ENCODE measurements around the gene CSNK2A2. TPM values are rescaled to one million over a fixed set of nuclear protein-coding genes. Genes with fewer than 3 reads are reported as not detected.

The CSNK2A2 gene
- polyA plus RNA-seq, 1 donor = 50.7 TPM

DNA sequence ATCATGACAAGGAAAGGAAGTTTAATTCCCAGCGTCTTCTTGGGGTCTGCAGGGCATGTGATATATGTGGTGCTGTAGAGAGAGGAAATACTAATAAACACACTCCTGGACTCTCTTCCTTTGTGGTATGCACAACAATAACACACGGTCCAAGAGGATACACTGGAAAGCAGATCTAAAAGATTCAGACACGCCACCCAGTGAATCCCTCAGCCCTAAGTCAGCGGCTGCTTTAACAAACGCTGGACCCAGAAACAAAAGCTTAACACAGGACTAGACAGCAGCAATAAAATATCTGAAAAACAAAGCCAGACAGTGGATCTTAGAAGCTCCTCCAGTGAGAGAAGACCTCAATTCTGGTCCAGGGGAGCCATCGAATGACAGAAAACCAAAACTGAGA lies 81.8 kb downstream of the CSNK2A2 start:
- no peak overlapping the region for H3K4me3 ChIP-seq (ENCODE audit: low read length)
- no peaks in the 10 kb centered on the region for H3K9me3 ChIP-seq (ENCODE audit: control insufficient read depth, low read depth, low read length)
- peak overlapping the region; percentile 8 for H3K27ac ChIP-seq (ENCODE audit: low read length)
- H3K4me1 ChIP-seq (ENCODE audit: control insufficient read depth, insufficient read depth, low read length) = peaks cover 14% of the 10 kb centered on the region
- H3K27me3 ChIP-seq (ENCODE audit: control insufficient read depth, insufficient read depth, low read length) = no peaks in the 10 kb centered on the region
- H3K36me3 ChIP-seq (ENCODE audit: control insufficient read depth, insufficient read depth, low read length) = peaks cover 34% of the 10 kb centered on the region
- no peak for DNase-seq
- WGBS (ENCODE audit: insufficient coverage, low lambda C conversion rate) = no CpG with 5 or more reads among the region's 6 CpGs

DNA sequence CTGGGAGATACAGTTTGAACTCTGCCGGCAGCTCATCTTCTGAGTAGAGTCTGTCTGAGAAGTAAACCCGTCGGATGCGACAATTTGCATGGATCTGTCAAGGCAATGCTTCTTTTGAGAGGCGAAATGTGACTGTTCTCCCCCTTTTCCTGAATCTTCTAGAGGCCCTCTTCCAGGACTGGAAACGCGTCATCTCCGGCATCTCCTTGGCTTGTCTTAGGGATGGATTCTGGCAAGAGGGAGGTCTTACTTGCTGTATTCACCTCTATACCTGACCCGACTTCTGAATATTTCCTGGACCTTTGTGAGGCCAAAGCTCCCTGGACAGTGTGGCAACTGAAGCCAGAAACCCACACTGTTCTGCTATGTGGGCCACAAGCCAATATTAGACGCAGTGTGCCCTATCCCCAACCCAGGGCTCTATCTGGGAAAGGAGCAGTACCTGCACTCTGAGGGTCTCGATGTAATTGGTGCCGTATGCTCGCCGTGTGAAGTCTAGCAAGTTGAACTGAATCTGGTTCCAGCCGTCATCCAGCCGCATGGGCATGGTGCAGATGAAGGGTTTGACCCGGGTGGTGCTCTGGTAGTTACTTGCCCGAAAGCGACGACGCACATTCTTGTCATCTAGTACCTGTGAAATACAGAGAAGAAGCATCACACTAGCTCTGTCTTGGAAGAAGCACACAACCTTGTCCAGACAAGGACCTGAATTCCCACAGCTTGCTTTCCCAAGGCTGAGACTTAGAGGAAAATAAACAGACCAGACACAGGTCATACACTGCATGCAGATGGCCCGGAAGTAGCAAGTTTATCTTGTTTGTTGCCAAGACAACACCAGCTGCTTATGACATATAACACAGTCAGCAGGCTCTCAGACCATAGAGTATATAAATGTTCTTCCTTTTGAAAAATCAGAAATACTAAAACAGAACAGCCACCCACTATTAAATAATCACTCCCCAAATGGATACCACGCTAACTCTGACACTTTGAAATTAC lies 82.8 kb downstream of the CSNK2A2 start:
- H3K27me3 ChIP-seq (ENCODE audit: control insufficient read depth, insufficient read depth, low read length) = no peaks in the 10 kb centered on the region
- no peaks in the 10 kb centered on the region for H3K9me3 ChIP-seq (ENCODE audit: control insufficient read depth, low read depth, low read length)
- no peak overlapping the region for H3K4me3 ChIP-seq (ENCODE audit: low read length)
- WGBS (ENCODE audit: insufficient coverage, low lambda C conversion rate) = no CpG with 5 or more reads among the region's 23 CpGs
- H3K27ac ChIP-seq (ENCODE audit: low read length) = peak overlapping the region; percentile 66
- H3K36me3 ChIP-seq (ENCODE audit: control insufficient read depth, insufficient read depth, low read length) = peaks cover 34% of the 10 kb centered on the region
- H3K4me1 ChIP-seq (ENCODE audit: control insufficient read depth, insufficient read depth, low read length) = peaks cover 5% of the 10 kb centered on the region
- peak in 1 of 2 donors; percentile 58 for DNase-seq

DNA sequence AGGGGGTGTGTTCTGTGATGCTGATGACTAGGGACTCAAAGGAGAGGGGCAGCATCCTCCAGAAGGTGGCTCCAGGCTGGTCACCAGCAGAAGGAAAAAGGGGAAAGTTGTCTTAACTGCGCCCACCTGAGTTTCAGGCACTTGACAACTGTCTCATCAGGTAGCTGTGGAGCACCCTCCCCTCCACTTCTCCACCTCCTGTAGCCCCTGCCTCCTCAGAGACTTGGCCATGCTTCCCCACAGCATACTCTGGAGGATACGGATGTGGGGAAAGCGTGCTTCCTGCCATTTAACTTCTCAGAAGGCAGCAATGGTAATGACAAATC lies 86.6 kb downstream of the CSNK2A2 start:
- no CpG with 5 or more reads among the region's 3 CpGs for WGBS (ENCODE audit: insufficient coverage, low lambda C conversion rate)
- no peaks in the 10 kb centered on the region for H3K4me1 ChIP-seq (ENCODE audit: control insufficient read depth, insufficient read depth, low read length)
- no peaks in the 10 kb centered on the region for H3K9me3 ChIP-seq (ENCODE audit: control insufficient read depth, low read depth, low read length)
- no peak for DNase-seq
- H3K27ac ChIP-seq (ENCODE audit: low read length) = no peak overlapping the region
- H3K4me3 ChIP-seq (ENCODE audit: low read length) = no peak overlapping the region
- peaks cover 30% of the 10 kb centered on the region for H3K36me3 ChIP-seq (ENCODE audit: control insufficient read depth, insufficient read depth, low read length)
- H3K27me3 ChIP-seq (ENCODE audit: control insufficient read depth, insufficient read depth, low read length) = no peaks in the 10 kb centered on the region

DNA sequence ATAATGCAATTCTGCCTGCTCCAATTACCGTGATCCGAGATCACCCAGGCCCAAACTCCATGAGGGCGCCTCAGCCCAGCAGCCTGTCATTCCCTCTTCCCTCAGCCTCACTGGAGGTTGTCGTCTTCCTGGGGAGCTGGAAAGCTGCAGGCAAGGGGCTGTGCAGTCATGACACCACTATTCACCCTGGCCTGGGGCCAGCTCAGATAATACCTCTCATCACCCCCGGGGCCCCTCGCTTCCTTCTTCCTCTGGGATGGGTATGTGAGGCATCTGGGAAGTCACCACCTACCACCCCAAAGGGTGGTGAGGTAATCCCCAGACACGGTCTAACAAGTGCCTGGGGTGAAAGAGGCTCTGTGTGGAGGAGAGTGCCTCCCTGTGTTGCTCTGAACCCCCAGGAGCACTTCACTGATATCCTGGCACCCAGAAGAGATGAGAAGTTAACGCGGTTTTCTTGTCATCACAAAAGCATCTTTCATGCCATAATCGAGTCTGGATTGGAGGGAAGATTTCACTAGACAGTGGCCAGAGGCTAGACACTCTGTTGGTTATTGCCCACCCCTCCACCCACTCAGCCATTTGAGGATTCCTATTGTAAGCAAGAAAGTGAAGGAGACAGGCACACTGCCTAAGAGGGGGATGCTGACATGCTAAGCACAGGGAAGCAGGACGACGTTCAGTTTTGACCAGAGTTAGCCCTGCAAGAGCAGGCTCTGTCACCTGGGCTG lies 87.2 kb downstream of the CSNK2A2 start:
- WGBS (ENCODE audit: insufficient coverage, low lambda C conversion rate) = 20% methylated on average over 1 of the region's 12 CpGs
- no peak overlapping the region for H3K4me3 ChIP-seq (ENCODE audit: low read length)
- H3K36me3 ChIP-seq (ENCODE audit: control insufficient read depth, insufficient read depth, low read length) = peaks cover 25% of the 10 kb centered on the region
- H3K4me1 ChIP-seq (ENCODE audit: control insufficient read depth, insufficient read depth, low read length) = no peaks in the 10 kb centered on the region
- no peaks in the 10 kb centered on the region for H3K9me3 ChIP-seq (ENCODE audit: control insufficient read depth, low read depth, low read length)
- H3K27me3 ChIP-seq (ENCODE audit: control insufficient read depth, insufficient read depth, low read length) = no peaks in the 10 kb centered on the region
- DNase-seq = no peak
- H3K27ac ChIP-seq (ENCODE audit: low read length) = no peak overlapping the region

DNA sequence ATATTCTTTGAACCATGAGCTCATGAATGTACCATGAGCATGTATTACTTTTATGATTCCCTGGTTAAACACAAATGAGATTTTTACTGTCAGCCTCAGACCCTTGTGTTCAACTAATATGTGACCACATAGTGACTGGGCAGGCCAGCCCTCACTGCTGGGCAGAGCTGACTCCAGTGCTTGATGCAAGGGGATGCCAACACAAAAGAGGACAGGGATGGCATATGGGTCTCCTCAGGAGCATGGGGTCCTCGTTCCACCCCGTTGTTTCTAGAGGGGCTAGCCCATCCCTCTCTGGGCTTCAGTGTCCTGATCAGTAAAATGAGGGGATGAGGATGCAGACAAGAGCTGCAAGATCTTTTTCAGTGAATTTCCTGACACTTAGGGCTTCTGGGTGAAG lies 88.0 kb downstream of the CSNK2A2 start:
- Histone ChIP-seq H3K9me3 (ENCODE audit: control insufficient read depth, low read depth, low read length) (no peaks in the 10 kb centered on the region), H3K36me3 (ENCODE audit: control insufficient read depth, insufficient read depth, low read length) (peaks cover 18% of the 10 kb centered on the region), H3K27me3 (ENCODE audit: control insufficient read depth, insufficient read depth, low read length) (no peaks in the 10 kb centered on the region), H3K4me1 (ENCODE audit: control insufficient read depth, insufficient read depth, low read length) (no peaks in the 10 kb centered on the region), H3K4me3 (ENCODE audit: low read length) (no peak overlapping the region), H3K27ac (ENCODE audit: low read length) (no peak overlapping the region)
- WGBS (ENCODE audit: insufficient coverage, low lambda C conversion rate) = no CpG with 5 or more reads among the region's 2 CpGs
- no peak for DNase-seq

DNA sequence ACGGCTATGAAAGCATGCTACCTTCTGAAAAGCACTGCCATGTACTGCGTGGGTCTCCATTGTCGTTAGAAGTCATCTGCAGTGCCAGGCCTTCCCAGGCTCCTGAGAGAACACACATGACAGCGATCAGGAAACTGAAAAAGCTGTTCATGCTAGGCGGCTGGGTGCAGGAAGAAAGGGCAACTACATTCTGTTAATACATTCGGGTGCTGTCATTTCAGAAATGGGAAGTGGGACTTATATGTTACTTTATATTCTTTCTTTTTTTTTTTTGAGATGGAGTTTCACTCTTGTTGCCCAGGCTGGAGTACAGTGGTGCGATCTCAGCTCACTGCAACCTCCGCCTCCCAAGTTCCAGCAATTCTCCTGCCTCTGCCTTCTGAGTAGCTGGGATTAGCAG lies 88.6 kb downstream of the CSNK2A2 start:
- WGBS (ENCODE audit: insufficient coverage, low lambda C conversion rate) = no CpG with 5 or more reads among the region's 8 CpGs
- Histone ChIP-seq H3K27ac (ENCODE audit: low read length) (no peak overlapping the region), H3K4me3 (ENCODE audit: low read length) (no peak overlapping the region), H3K9me3 (ENCODE audit: control insufficient read depth, low read depth, low read length) (no peaks in the 10 kb centered on the region), H3K4me1 (ENCODE audit: control insufficient read depth, insufficient read depth, low read length) (no peaks in the 10 kb centered on the region), H3K36me3 (ENCODE audit: control insufficient read depth, insufficient read depth, low read length) (peaks cover 13% of the 10 kb centered on the region), H3K27me3 (ENCODE audit: control insufficient read depth, insufficient read depth, low read length) (no peaks in the 10 kb centered on the region)
- DNase-seq = no peak

Other genes starting within 250 kb of the CSNK2A2 start
- 7.5 TPM for gene CNGB1, start 227.0 kb downstream of the CSNK2A2 start, polyA plus RNA-seq
- 5.8 TPM for gene ZNF319, start 197.4 kb downstream of the CSNK2A2 start, polyA plus RNA-seq
- 26.5 TPM for gene USB1, start 196.7 kb downstream of the CSNK2A2 start, polyA plus RNA-seq
- gene MMP15, start 172.4 kb downstream of the CSNK2A2 start, polyA plus RNA-seq = 56.8 TPM
- 64.4 TPM for gene CFAP20, start 68.7 kb downstream of the CSNK2A2 start, polyA plus RNA-seq
- not detected for gene PRSS54, start 96.9 kb upstream of the CSNK2A2 start, polyA plus RNA-seq
- 7.6 TPM for gene GINS3, start 194.4 kb upstream of the CSNK2A2 start, polyA plus RNA-seq

All from large intestine (tissue), 3 donors.